Lung (tissue), 12 donors: ENCODE results near the gene FGR. TPM values are rescaled to one million over a fixed set of nuclear protein-coding genes. Genes with fewer than 3 reads are reported as not detected.

Experiments
- ATAC-seq: fragments of 200-7000 bp; cut with Tn5 transposase; one replicate; pipeline ENCODE4 v1.9.1; 2020; ENCODE audit warnings: moderate number of reproducible peaks; ENCODE audit not compliant: insufficient read depth, low FRiP score
- DNase-seq, 3 donors: peaks; one replicate each; pipeline ENCODE4 v3.0.0-alpha.2; 2013 to 2017
- H3K27ac ChIP-seq, 2 donors: one replicate each; pipeline ENCODE4 v1.5.1; 2013; ENCODE audit warnings: mild to moderate bottlenecking in 2 of 2, moderate library complexity in 2 of 2, control low read depth in 1 of 2, inconsistent platforms in 1 of 2, low read depth in 1 of 2, low read length in 1 of 2
- H3K27me3 ChIP-seq, 3 donors: one replicate each; pipeline ENCODE4 v1.5.1; 2013; ENCODE audit warnings: low read length in 2 of 3; ENCODE audit not compliant: control insufficient read depth in 3 of 3, insufficient read depth in 3 of 3
- H3K36me3 ChIP-seq, 4 donors: one replicate each; pipeline ENCODE4 v1.5.1; 2013; ENCODE audit warnings: low read length in 4 of 4, mild to moderate bottlenecking in 1 of 4, moderate library complexity in 1 of 4; ENCODE audit not compliant: control insufficient read depth in 4 of 4, insufficient read depth in 4 of 4
- H3K4me1 ChIP-seq, 5 donors: one replicate each; pipeline ENCODE4 v1.5.1; 2013; ENCODE audit warnings: low read length in 5 of 5, mild to moderate bottlenecking in 2 of 5, moderate library complexity in 1 of 5; ENCODE audit not compliant: control insufficient read depth in 5 of 5, insufficient read depth in 5 of 5
- H3K4me3 ChIP-seq: one replicate; pipeline ENCODE4 v1.5.1; 2013; ENCODE audit warnings: mild to moderate bottlenecking, control low read depth, moderate library complexity
- H3K9ac ChIP-seq, 2 donors: one replicate each; pipeline ENCODE4 v1.5.1; 2013; ENCODE audit warnings: low read length in 2 of 2, control low read depth in 1 of 2; ENCODE audit not compliant: insufficient read depth in 1 of 2
- H3K9me3 ChIP-seq, 4 donors: one replicate each; pipeline ENCODE4 v1.5.1; 2013; ENCODE audit warnings: low read length in 3 of 4, mild to moderate bottlenecking in 1 of 4, moderate library complexity in 1 of 4; ENCODE audit not compliant: control insufficient read depth in 4 of 4, insufficient read depth in 3 of 4
- WGBS, 2 donors: extraction: QIAGEN DNeasy Blood & Tissue Kit; methylation state at CpG; one replicate each; pipeline ENCODE4 v1.1.7; 2013; 5-methylcytosine and 5-hydroxymethylcytosine counted together
- polyA plus RNA-seq, 2 donors: library from polyadenylated mRNA; stranded (reverse); fragments of 200-250 nt; gene quantifications; one replicate each; pipeline ENCODE4 v1.2.1, GENCODE V29; 2013
- total RNA-seq, 2 donors: library from RNA; depleted of rRNA in 1 of 2; stranded (reverse); fragments of >200 nt in 1 of 2; gene quantifications; one replicate each; pipeline ENCODE4 v1.2.1, GENCODE V29; 2014 to 2021
- TF ChIP-seq, protein P1 (sequence below): IDR thresholded peaks from 2 replicates; pipeline ENCODE4 v1.5.1; 2012; ENCODE audit warnings: mild to moderate bottlenecking; ENCODE audit errors: control extremely low read depth, extremely low read depth
- donor health status: control.
- donor health status: control.
- donor health status: Bipolar disorder and iron deficiency.
- donor health status: healthy.
- donor health status: DM: yes; HTN: yes; CAD: no.

The FGR gene
- total and polyA plus RNA-seq, 4 donors: 26.6 to 403 (median 111) TPM

DNA sequence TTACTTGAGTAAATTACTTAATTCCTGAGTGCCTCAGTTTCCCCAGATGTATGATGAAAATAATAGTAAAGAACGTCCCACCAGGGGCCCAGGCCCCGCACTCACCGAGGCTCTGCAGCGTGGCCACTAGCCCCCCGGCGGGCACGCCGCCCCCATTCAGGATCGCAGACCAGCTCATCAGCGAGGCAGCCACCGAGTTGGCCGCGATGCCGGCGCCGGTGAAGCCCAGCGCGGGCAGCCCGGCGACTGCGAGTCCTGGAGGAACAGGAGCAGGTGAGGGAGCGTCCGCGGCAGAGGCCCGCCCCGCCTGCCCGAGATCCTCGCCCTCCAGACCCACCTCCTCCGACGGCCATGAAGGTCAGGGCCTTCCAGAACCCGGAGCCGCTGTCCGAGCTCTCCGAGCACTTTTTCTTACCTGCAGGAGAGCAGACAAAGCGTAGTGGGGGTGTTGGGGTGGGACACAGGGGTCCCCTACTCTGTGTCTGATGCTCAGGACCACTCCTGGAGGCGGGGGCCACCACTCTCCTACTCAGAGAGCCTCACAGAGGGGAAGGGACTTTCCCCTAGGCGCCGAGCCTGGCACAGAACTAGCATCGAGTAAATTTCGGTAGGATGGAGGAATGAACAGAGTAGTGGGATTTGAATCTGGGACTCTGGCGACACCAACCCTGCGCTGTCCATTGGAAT lies 33.3 kb upstream of the FGR start:
- no peak overlapping the region for H3K4me3 ChIP-seq
- no peak overlapping the region for H3K27ac ChIP-seq
- peaks cover 0 to 5% (median 0%) of the 10 kb centered on the region in 4 donors for H3K36me3 ChIP-seq
- no peak overlapping the region for H3K9ac ChIP-seq
- ATAC-seq (no peak), DNase-seq (no peak)
- no peaks in the 10 kb centered on the region for H3K9me3 ChIP-seq
- 86 to 91% methylated on average over 42 of the region's 42 CpGs for WGBS, 2 donors
- no peaks in the 10 kb centered on the region for H3K27me3 ChIP-seq
- TF ChIP-seq, protein P1, sequence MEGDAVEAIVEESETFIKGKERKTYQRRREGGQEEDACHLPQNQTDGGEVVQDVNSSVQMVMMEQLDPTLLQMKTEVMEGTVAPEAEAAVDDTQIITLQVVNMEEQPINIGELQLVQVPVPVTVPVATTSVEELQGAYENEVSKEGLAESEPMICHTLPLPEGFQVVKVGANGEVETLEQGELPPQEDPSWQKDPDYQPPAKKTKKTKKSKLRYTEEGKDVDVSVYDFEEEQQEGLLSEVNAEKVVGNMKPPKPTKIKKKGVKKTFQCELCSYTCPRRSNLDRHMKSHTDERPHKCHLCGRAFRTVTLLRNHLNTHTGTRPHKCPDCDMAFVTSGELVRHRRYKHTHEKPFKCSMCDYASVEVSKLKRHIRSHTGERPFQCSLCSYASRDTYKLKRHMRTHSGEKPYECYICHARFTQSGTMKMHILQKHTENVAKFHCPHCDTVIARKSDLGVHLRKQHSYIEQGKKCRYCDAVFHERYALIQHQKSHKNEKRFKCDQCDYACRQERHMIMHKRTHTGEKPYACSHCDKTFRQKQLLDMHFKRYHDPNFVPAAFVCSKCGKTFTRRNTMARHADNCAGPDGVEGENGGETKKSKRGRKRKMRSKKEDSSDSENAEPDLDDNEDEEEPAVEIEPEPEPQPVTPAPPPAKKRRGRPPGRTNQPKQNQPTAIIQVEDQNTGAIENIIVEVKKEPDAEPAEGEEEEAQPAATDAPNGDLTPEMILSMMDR: no peak
- H3K4me1 ChIP-seq: peaks cover 0 to 18% (median 10%) of the 10 kb centered on the region in 5 donors

DNA sequence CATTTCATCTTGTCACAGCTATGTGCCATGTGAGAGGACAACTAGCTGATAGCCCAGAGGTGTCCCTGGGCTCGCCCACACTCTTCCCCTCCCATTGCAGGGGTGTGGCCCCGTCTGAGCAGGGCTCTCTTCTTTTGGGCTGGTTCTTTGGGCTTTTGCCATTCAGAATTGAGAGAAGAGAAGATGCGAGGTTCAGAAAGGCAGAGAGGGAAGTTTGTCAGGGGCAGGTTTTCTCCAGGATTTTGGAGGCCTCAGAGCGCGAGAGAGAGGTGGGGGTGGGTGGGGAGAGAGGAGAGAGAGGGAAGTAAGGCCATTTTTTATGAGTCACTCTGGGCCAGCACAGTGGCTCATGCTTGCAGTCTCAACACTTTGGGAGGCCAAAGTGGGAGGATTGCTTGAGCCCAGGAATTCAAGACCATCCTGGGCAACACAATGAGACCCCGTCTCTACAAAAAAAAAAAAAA lies 31.8 kb upstream of the FGR start:
- H3K9me3 ChIP-seq: no peaks in the 10 kb centered on the region
- no peaks in the 10 kb centered on the region for H3K27me3 ChIP-seq
- WGBS, 2 donors: 58 to 74% methylated on average over 6 of the region's 6 CpGs
- ATAC-seq: no peak
- peaks cover 0 to 5% (median 0%) of the 10 kb centered on the region in 4 donors for H3K36me3 ChIP-seq
- no peak overlapping the region for H3K27ac ChIP-seq
- no peak for DNase-seq
- H3K4me1 ChIP-seq: peaks cover 0 to 16% (median 4%) of the 10 kb centered on the region in 5 donors
- no peak overlapping the region for H3K9ac ChIP-seq
- no peak overlapping the region for H3K4me3 ChIP-seq
- TF ChIP-seq, protein P1: no peak

DNA sequence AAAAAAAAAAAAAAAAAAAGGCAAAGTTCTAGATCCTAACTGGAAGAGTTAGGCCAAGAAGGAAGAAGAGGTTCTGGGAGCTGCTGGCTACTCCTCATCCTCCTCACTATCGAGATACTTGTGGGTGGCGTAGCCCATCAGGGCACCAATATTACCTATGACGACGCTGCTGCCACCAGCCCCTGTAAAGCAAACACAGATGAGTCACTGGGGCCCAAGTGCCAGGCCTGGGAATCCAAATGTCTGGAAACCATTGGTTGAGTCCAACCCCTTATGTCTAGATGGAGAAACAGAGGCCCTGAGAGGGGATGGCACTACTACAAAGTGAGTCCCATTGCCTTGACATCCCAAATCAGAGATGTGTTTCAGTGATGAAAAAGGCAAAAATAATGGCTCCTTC lies 31.3 kb upstream of the FGR start:
- H3K9me3 ChIP-seq: no peaks in the 10 kb centered on the region
- H3K4me1 ChIP-seq: peaks cover 0 to 12% (median 0%) of the 10 kb centered on the region in 5 donors
- DNase-seq (no peak), ATAC-seq (no peak)
- no peak overlapping the region for H3K9ac ChIP-seq
- H3K36me3 ChIP-seq: peaks cover 0 to 5% (median 0%) of the 10 kb centered on the region in 4 donors
- no peaks in the 10 kb centered on the region for H3K27me3 ChIP-seq
- H3K27ac ChIP-seq: no peak overlapping the region
- TF ChIP-seq, protein P1: no peak
- 92 to 94% methylated on average over 4 of the region's 4 CpGs for WGBS, 2 donors
- H3K4me3 ChIP-seq: no peak overlapping the region
